Progenitor cell of endocrine pancreas (in vitro differentiated cells): ENCODE data around the gene NDUFV1. TPM values are rescaled to one million over a fixed set of nuclear protein-coding genes. Genes with fewer than 3 reads are reported as not detected.

Experiments
- DNase-seq: peaks from one replicate; pipeline ENCODE4 v3.0.0; 2021; ENCODE audit warnings: low spot score; ENCODE audit not compliant: unreplicated experiment
- H3K27ac Mint-ChIP-seq: 2 replicates; pipeline ENCODE4 v1.8.0; 2021; ENCODE audit warnings: mild to moderate bottlenecking, moderate library complexity, mixed read lengths
- H3K27me3 Mint-ChIP-seq: 2 replicates; pipeline ENCODE4 v1.8.0; 2021; ENCODE audit warnings: mixed read lengths
- H3K36me3 Mint-ChIP-seq: 2 replicates; pipeline ENCODE4 v1.8.0; 2022; ENCODE audit warnings: mixed read lengths; ENCODE audit not compliant: insufficient read depth
- H3K4me1 Mint-ChIP-seq: 2 replicates; pipeline ENCODE4 v1.8.0; 2021; ENCODE audit warnings: low read depth, mixed read lengths
- H3K4me3 Mint-ChIP-seq: 2 replicates; pipeline ENCODE4 v1.8.0; 2021; ENCODE audit warnings: low read depth, mild to moderate bottlenecking, moderate library complexity, mixed read lengths
- H3K9me3 Mint-ChIP-seq: 2 replicates; pipeline ENCODE4 v1.8.0; 2021; ENCODE audit warnings: low read depth, mixed read lengths
- total RNA-seq: library from RNA; stranded (reverse); gene quantifications from 2 replicates; pipeline ENCODE4 v1.2.1, GENCODE V29; 2021
- TF ChIP-seq, protein P1 (sequence below): fragments of 200-600 bp; sonication (generic); IDR thresholded peaks from one replicate; pipeline ENCODE4 v1.5.0; 2021; ENCODE audit warnings: antibody characterized with exemption, mild to moderate bottlenecking; ENCODE audit not compliant: unreplicated experiment

The NDUFV1 gene
- total RNA-seq, 1 donor from 2014 or later = 137 TPM

DNA sequence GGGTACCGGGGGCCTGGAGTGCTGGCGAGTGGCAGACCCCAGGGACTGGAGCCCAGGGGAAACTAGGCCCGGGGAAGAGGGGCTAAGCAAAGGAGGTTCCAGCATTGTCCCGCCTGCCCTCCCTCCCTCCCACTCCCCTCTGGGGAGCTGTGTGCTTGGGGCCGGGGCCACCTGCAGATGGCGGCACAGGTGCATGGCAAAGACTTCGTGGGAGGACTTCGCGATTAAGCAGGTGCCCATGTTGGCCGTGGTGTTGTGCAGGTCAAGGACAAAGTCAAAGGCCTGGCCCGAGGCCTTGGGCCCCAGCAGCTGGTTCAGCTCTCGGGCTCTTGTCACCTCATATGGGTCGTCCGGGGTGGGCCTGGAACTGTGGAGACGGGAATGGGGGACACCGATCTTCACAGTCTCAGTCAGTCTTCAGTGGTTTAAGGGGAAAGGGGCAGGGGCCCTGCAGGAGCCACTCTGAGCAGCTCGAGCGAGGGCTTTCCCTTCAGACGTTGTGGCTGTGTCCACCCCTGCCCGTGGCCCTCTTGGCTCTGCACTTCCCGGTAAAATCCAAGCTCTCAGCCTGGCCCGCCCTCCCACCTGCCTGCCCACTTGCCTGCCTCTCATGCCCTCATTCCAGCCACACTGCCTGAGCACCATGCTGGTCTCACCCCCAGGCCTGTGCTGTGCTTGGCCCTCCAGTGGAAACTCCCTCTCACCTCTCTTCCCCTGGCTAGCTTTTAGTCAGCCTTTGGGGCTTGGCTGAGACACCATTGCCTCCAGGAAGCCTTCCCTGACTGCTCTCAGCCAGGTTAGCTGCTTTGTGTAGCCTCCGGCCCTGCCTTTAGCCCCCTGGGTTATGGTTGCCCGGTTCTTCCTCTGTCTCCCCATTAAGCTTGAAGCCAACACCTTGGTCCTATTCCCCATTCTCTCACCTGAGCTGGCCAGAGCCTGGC, 39.1 kb downstream of the NDUFV1 start:
- DNase-seq = no peak
- TF ChIP-seq, protein P1, sequence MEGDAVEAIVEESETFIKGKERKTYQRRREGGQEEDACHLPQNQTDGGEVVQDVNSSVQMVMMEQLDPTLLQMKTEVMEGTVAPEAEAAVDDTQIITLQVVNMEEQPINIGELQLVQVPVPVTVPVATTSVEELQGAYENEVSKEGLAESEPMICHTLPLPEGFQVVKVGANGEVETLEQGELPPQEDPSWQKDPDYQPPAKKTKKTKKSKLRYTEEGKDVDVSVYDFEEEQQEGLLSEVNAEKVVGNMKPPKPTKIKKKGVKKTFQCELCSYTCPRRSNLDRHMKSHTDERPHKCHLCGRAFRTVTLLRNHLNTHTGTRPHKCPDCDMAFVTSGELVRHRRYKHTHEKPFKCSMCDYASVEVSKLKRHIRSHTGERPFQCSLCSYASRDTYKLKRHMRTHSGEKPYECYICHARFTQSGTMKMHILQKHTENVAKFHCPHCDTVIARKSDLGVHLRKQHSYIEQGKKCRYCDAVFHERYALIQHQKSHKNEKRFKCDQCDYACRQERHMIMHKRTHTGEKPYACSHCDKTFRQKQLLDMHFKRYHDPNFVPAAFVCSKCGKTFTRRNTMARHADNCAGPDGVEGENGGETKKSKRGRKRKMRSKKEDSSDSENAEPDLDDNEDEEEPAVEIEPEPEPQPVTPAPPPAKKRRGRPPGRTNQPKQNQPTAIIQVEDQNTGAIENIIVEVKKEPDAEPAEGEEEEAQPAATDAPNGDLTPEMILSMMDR = no peak

DNA sequence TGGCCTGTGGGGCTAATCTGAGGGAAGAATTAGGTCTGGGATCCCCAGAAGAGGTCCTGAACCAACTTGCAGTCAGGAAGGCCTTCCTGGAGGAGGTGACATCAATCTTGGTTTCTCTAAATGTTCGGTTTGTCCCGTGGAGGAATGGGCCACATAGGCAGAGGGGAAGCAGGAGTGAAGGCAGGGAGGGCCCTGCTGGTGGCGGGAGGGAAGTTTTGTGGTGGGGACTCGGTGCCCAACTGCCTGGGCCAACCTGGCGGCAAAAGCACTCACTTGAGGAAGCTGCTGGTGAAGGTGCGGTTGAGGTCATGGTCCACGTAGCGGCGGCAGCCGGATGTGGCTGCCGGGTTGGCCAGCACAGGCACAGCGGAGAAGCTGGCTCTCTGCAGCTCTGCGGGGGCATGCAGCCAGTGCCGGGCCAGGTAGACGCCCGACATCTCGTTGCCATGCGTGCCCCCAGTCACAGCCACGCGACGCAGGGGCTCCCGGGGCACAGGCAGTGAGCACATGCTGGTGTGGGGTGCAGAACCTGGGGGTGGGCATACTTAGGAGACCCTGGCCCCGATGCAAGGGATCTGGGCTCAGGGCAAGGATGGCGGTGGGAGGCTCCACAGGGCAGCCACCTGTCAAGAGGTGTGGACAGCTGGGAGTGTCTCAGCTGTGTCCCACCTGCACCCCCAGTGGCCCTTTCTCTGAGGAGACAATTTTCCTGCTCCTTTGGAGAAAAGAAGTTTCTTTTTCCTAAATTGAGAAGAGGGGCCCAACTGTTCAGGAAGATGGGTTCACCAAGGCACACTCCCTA, 40.0 kb downstream of the NDUFV1 start:
- Mint-ChIP-seq H3K27ac (peak overlapping the region; percentile 71), H3K9me3 (no peaks in the 10 kb centered on the region)

More for the DNA sequence above, 39.1 kb downstream of the NDUFV1 start:
- no peaks in the 10 kb centered on the region for H3K36me3 Mint-ChIP-seq
- no peaks in the 10 kb centered on the region for H3K27me3 Mint-ChIP-seq
- H3K27ac Mint-ChIP-seq = no peak overlapping the region
- no peaks in the 10 kb centered on the region for H3K9me3 Mint-ChIP-seq
- no peak overlapping the region for H3K4me3 Mint-ChIP-seq
- peaks cover 6% of the 10 kb centered on the region for H3K4me1 Mint-ChIP-seq

DNA sequence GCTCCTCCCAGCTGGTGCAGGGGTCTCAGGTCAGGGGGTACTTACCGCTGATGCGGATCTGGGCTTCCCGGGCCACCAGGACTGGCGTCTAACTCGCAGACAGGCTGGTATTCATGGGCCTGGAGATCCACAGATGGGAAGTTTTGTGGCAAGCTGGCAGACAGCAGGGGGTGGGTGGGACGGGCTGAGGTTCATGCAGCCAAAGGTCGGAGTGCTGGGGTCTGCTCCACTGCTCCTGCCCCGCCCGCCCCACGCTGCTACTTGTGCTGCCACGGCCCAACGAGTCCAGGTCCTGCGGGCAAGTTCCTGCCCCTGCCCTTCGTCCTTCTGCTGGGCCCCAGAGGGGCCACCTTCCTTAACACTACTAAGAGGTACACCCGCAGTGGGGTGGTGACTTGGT, 40.7 kb downstream of the NDUFV1 start:
- no peak for DNase-seq
- Mint-ChIP-seq H3K9me3 (peaks cover 1% of the 10 kb centered on the region), H3K36me3 (no peaks in the 10 kb centered on the region), H3K27me3 (no peaks in the 10 kb centered on the region), H3K4me1 (peaks cover 10% of the 10 kb centered on the region), H3K27ac (no peak overlapping the region), H3K4me3 (no peak overlapping the region)
- TF ChIP-seq, protein P1 = no peak

More for the DNA sequence above, 40.0 kb downstream of the NDUFV1 start:
- H3K27me3 Mint-ChIP-seq = no peaks in the 10 kb centered on the region
- peaks cover 6% of the 10 kb centered on the region for H3K4me1 Mint-ChIP-seq
- TF ChIP-seq, protein P1 = no peak
- H3K4me3 Mint-ChIP-seq = no peak overlapping the region
- no peaks in the 10 kb centered on the region for H3K36me3 Mint-ChIP-seq
- no peak for DNase-seq

GRCh38 chr11:67648140-67648795, 41.5 kb downstream of the NDUFV1 start:
- H3K9me3 Mint-ChIP-seq = peaks cover 4% of the 10 kb centered on the region
- no peak overlapping the region for H3K4me3 Mint-ChIP-seq
- H3K27ac Mint-ChIP-seq = no peak overlapping the region
- H3K4me1 Mint-ChIP-seq = peaks cover 14% of the 10 kb centered on the region
- H3K27me3 Mint-ChIP-seq = no peaks in the 10 kb centered on the region
- TF ChIP-seq, protein P1 = peak; percentile 58
- no peaks in the 10 kb centered on the region for H3K36me3 Mint-ChIP-seq
- no peak for DNase-seq
